SK-N-SH (cell line): ENCODE data around the gene NRCAM. TPM values are rescaled to one million over a fixed set of nuclear protein-coding genes. Genes with fewer than 3 reads are reported as not detected.
A peak's percentile ranks its signal among the peaks of the same experiment; 100 is the strongest.

Source experiments
- CTCF ChIA-PET: fragments of 300-600, 350-600 bp; formaldehyde crosslinking; extraction: SDS; loops from one replicate; lab custom pipeline; 2021; lab: Yijun Ruan, JAX
- POLR2A ChIA-PET: fragments of 350-600 bp; sonication (Branson Sonifier 250); formaldehyde crosslinking; extraction: SDS; loops from one replicate; lab custom pipeline; 2020; ENCODE audit warnings: antibody characterized with exemption, inconsistent platforms; lab: Yijun Ruan, JAX
- DNase-seq: peaks from one replicate; pipeline ENCODE4 v3.0.0; 2012
- H2AFZ ChIP-seq: fragments of 200-600 bp; sonication (generic); 2 replicates; pipeline ENCODE4 v1.8.1; 2016; ENCODE audit warnings: antibody characterized with exemption, mild to moderate bottlenecking, low read depth
- H3F3A ChIP-seq: fragments of 200-600 bp; sonication (generic); replicated peaks from 2 replicates; pipeline ENCODE3; 2016; ENCODE audit warnings: antibody characterized with exemption, mild to moderate bottlenecking; ENCODE audit not compliant: insufficient read depth
- H3K27ac ChIP-seq, 2 experiments: fragments of 200-500 bp in 1 of 2; fragments of 200-600 bp in 1 of 2; sonication (Bioruptor generic) in 1 of 2; sonication (generic), shearing (Covaris generic) in 1 of 2; 2 replicates each; pipeline versions ENCODE4 v1.5.1 to v1.6.1; 2014 to 2016; ENCODE audit warnings: low read depth in 2 of 2, inconsistent platforms in 1 of 2, low read length in 1 of 2, mild to moderate bottlenecking in 1 of 2, mixed read lengths in 1 of 2
- H3K27me3 ChIP-seq: fragments of 200-600 bp; sonication (generic), shearing (Covaris generic); 2 replicates; pipeline ENCODE4 v1.6.1; 2016; ENCODE audit warnings: mixed run types; ENCODE audit not compliant: insufficient read depth
- H3K36me3 ChIP-seq, 2 experiments: fragments of 200-500 bp in 1 of 2; fragments of 200-600 bp in 1 of 2; sonication (Bioruptor generic) in 1 of 2; sonication (generic) in 1 of 2; replicated peaks in 1 of 2; 2 replicates each; pipeline versions ENCODE3 to v1.5.1; 2014 to 2016; ENCODE audit warnings: low read length in 1 of 2, mild to moderate bottlenecking in 1 of 2; ENCODE audit not compliant: insufficient read depth in 2 of 2, control insufficient read depth in 1 of 2
- H3K4me1 ChIP-seq, 2 experiments: fragments of 200-500 bp in 1 of 2; fragments of 200-600 bp in 1 of 2; sonication (Bioruptor generic) in 1 of 2; sonication (generic), shearing (Covaris generic) in 1 of 2; 2 replicates each; pipeline versions ENCODE4 v1.5.1 to v1.6.1; 2014 to 2016; ENCODE audit warnings: low read depth in 1 of 2, low read length in 1 of 2, mixed run types in 1 of 2; ENCODE audit not compliant: insufficient read depth in 2 of 2, control insufficient read depth in 1 of 2
- H3K4me2 ChIP-seq: fragments of 200-600 bp; sonication (generic), shearing (Covaris generic); 2 replicates; pipeline ENCODE4 v1.6.1; 2017; ENCODE audit warnings: mixed run types
- H3K4me3 ChIP-seq, 2 experiments: fragments of 200-500 bp in 1 of 2; fragments of 200-600 bp in 1 of 2; sonication (Bioruptor generic) in 1 of 2; sonication (generic), shearing (Covaris generic) in 1 of 2; 2 replicates each; pipeline versions ENCODE4 v1.5.1 to v1.8.1; 2014 to 2016; ENCODE audit warnings: low read depth in 2 of 2, inconsistent platforms in 1 of 2, low read length in 1 of 2, mild to moderate bottlenecking in 1 of 2, mixed read lengths in 1 of 2, moderate library complexity in 1 of 2
- H3K79me2 ChIP-seq: fragments of 200-600 bp; sonication (generic); 2 replicates; pipeline ENCODE4 v1.8.1; 2017; ENCODE audit warnings: mild to moderate bottlenecking; ENCODE audit not compliant: insufficient read depth
- H3K9ac ChIP-seq: fragments of 200-600 bp; sonication (generic); 2 replicates; pipeline ENCODE4 v1.6.1; 2017; ENCODE audit warnings: mixed run types
- H3K9me2 ChIP-seq: fragments of 200-600 bp; sonication (generic); 2 replicates; pipeline ENCODE4 v1.6.1; 2017; ENCODE audit warnings: mixed run types
- H3K9me3 ChIP-seq: fragments of 200-600 bp; sonication (generic); 2 replicates; pipeline ENCODE4 v1.6.1; 2017; ENCODE audit warnings: mixed run types, mild to moderate bottlenecking, moderate library complexity
- H4K20me1 ChIP-seq: fragments of 200-600 bp; sonication (generic); 2 replicates; pipeline ENCODE4 v1.6.1; 2017; ENCODE audit warnings: mild to moderate bottlenecking, mixed run types; ENCODE audit not compliant: insufficient read depth
- ELF1 ChIP-seq: IDR thresholded peaks from 2 replicates; pipeline ENCODE4 v1.4.0; 2012
- EP300 ChIP-seq, 2 experiments: IDR thresholded peaks; 2 replicates each; pipeline versions ENCODE4 v1.4.0 to v1.6.1; 2012; ENCODE audit warnings: borderline replicate concordance in 1 of 2, low read depth in 1 of 2, low read length in 1 of 2
- FOSL2 ChIP-seq: IDR thresholded peaks from 2 replicates; pipeline ENCODE4 v1.4.0; 2012; ENCODE audit warnings: low read depth, mild to moderate bottlenecking, moderate library complexity, borderline replicate concordance
- FOXM1 ChIP-seq: IDR thresholded peaks from 2 replicates; pipeline ENCODE4 v1.4.0; 2012; ENCODE audit warnings: low read depth, mild to moderate bottlenecking
- MEF2A ChIP-seq: IDR thresholded peaks from 2 replicates; pipeline ENCODE4 v1.4.0; 2012; ENCODE audit warnings: low read depth, borderline replicate concordance
- POLR2AphosphoS5 ChIP-seq: IDR thresholded peaks from 2 replicates; pipeline ENCODE4 v1.6.1; 2012; ENCODE audit warnings: low read depth, low read length
- RXRA ChIP-seq: IDR thresholded peaks from 2 replicates; pipeline ENCODE4 v1.4.0; 2012; ENCODE audit warnings: low read depth, mild to moderate bottlenecking, borderline replicate concordance
- SIN3A ChIP-seq: IDR thresholded peaks from 2 replicates; pipeline ENCODE4 v1.6.1; 2012; ENCODE audit warnings: low read depth, mild to moderate bottlenecking, low read length, moderate library complexity, borderline replicate concordance
- TAF1 ChIP-seq: IDR thresholded peaks from 2 replicates; pipeline ENCODE4 v1.6.1; 2012; ENCODE audit warnings: low read depth, mild to moderate bottlenecking, low read length, moderate library complexity, borderline replicate concordance
- TCF12 ChIP-seq: IDR thresholded peaks from 2 replicates; pipeline ENCODE4 v1.4.0; 2012
- WGBS: methylation state at CpG from one replicate; pipeline ENCODE4 v1.1.6; 2017; ENCODE audit warnings: low lambda C conversion rate; 5-methylcytosine and 5-hydroxymethylcytosine counted together
- polyA plus RNA-seq, 3 experiments: library from polyadenylated mRNA; depleted of rRNA; stranded (reverse); fragments of >200 nt; gene quantifications; 2 replicates each; pipeline ENCODE4 v1.2.3, GENCODE V29; 2012
- TF ChIP-seq, protein P1 (sequence below): IDR thresholded peaks from 2 replicates; pipeline ENCODE4 v1.4.0; 2012; ENCODE audit warnings: low read depth
- TF ChIP-seq, protein P2 (sequence below): IDR thresholded peaks from 2 replicates; pipeline ENCODE4 v1.4.0; 2012; ENCODE audit warnings: low read depth, borderline replicate concordance
- TF ChIP-seq, protein P3 (sequence below): IDR thresholded peaks from 2 replicates; pipeline ENCODE4 v1.6.1; 2012; ENCODE audit warnings: mild to moderate bottlenecking, low read depth, low read length, moderate library complexity

The NRCAM gene
- polyA plus RNA-seq, 1 of the 3 experiments (the other 2 are of a cell fraction), result 1.1 TPM

DNA sequence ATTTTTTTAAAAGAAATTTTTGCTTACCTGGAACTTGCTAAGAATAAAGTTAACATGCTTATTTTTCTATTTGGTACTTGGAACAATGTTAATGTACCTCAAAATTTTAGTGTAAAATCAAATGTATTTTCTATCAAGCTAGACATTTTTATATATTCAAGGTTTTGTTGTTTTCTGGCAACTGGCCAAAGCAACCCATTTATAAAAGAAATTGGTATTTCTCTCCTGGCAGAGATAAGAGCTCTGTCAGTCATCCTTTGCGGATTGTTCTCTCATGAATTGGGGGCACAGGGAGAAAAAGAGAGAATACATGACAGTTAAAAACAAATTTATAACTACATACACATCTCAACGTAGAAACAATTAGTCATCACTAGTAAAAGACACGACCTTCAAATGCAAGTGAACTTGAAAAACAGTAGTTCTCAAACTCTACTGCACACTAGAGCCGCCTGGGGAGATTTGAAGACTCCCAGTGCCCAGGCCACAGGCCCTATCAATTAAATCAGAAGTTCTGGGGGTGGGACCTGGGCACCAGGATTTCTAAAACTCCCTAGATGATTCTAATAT is 173.7 kb downstream of the NRCAM start:
- Histone ChIP-seq H3K9me3 (no peaks in the 10 kb centered on the region), H3F3A (no peaks in the 10 kb centered on the region), H3K27ac (peak overlapping the region in 1 of 2 experiments; percentile 58; a peak in 1 of 4 replicates), H2AFZ (no peak overlapping the region), H3K27me3 (no peaks in the 10 kb centered on the region), H3K36me3 (peaks cover 0 to 3% of the 10 kb centered on the region in 2 experiments), H3K9ac (no peak overlapping the region), H3K4me1 (peaks cover 0 to 26% of the 10 kb centered on the region in 2 experiments; a peak in 3 of 4 replicates), H4K20me1 (no peaks in the 10 kb centered on the region), H3K9me2 (no peaks in the 10 kb centered on the region), H3K79me2 (no peaks in the 10 kb centered on the region), H3K4me2 (no peak overlapping the region), H3K4me3 (no peak overlapping the region)
- no peak for DNase-seq
- ChIA-PET POLR2A (no interaction called here), CTCF (interaction anchor here (0.9 to 2.5 kb wide), 3 partner anchors 16 to 178 kb away, joined by 4 to 11 read pairs (median 6); no protein-coding TSS in a partner anchor)
- WGBS, result 25% methylated on average over 4 of the region's 4 CpGs
- no peak for TF ChIP-seq FOSL2
- TF ChIP-seq TAF1, result no peak
- no peak for TF ChIP-seq EP300 (IDR thresholded peaks at IDR 0.05; ENCODE audit: borderline replicate concordance in 1 of 2, low read depth in 1 of 2, low read length in 1 of 2)
- TF ChIP-seq RXRA, result no peak
- no peak for TF ChIP-seq ELF1
- no peak for TF ChIP-seq FOXM1
- TF ChIP-seq, protein P1, sequence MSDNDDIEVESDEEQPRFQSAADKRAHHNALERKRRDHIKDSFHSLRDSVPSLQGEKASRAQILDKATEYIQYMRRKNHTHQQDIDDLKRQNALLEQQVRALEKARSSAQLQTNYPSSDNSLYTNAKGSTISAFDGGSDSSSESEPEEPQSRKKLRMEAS, result no peak
- TF ChIP-seq TCF12, result no peak
- TF ChIP-seq, protein P2, sequence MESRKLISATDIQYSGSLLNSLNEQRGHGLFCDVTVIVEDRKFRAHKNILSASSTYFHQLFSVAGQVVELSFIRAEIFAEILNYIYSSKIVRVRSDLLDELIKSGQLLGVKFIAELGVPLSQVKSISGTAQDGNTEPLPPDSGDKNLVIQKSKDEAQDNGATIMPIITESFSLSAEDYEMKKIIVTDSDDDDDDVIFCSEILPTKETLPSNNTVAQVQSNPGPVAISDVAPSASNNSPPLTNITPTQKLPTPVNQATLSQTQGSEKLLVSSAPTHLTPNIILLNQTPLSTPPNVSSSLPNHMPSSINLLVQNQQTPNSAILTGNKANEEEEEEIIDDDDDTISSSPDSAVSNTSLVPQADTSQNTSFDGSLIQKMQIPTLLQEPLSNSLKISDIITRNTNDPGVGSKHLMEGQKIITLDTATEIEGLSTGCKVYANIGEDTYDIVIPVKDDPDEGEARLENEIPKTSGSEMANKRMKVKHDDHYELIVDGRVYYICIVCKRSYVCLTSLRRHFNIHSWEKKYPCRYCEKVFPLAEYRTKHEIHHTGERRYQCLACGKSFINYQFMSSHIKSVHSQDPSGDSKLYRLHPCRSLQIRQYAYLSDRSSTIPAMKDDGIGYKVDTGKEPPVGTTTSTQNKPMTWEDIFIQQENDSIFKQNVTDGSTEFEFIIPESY, result no peak

DNA sequence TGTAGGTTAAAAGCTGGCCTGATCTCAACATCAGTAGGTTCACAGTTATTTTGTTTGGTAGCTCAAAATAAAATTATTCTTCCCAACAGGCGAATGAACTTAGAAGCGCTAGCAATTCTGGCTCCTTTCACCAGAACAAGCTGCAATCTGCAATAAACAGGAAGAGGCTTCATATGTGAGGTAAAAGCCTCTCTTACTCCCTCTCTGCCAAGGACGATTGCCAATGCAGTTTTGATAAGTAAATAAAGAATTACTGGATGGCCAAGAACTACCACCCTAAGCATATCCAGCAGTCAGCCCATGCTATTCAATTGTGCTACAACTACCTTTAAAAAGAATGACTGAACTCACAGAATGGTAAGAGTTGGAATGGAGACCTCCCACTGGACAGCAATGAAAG is 176.1 kb downstream of the NRCAM start:
- no peaks in the 10 kb centered on the region for H3K79me2 ChIP-seq
- H3K27ac ChIP-seq, result peak overlapping the region in 1 of 2 experiments; percentile 36; a peak in 2 of 4 replicates
- no peaks in the 10 kb centered on the region for H3K9me2 ChIP-seq
- H3K9me3 ChIP-seq, result no peaks in the 10 kb centered on the region
- H4K20me1 ChIP-seq, result no peaks in the 10 kb centered on the region
- no peak overlapping the region for H3K9ac ChIP-seq
- H3F3A ChIP-seq, result no peaks in the 10 kb centered on the region
- no peaks in the 10 kb centered on the region for H3K27me3 ChIP-seq
- no peaks in the 10 kb centered on the region for H3K36me3 ChIP-seq
- 32% methylated on average over 3 of the region's 3 CpGs for WGBS
- H3K4me3 ChIP-seq, result no peak overlapping the region
- H3K4me1 ChIP-seq, result peaks cover 0 to 26% of the 10 kb centered on the region in 2 experiments; a peak in 2 of 4 replicates
- POLR2A ChIA-PET, result no interaction called here
- DNase-seq, result no peak
- CTCF ChIA-PET, result interaction anchor here (1.4 to 1.6 kb wide), 4 partner anchors 12 to 182 kb away, joined by 3 to 4 read pairs (median 4); no protein-coding TSS in a partner anchor
- no peak overlapping the region for H3K4me2 ChIP-seq
- no peak overlapping the region for H2AFZ ChIP-seq
- TF ChIP-seq ELF1 (no peak), MEF2A (no peak), POLR2AphosphoS5 (no peak), SIN3A (no peak), FOXM1 (no peak), EP300 (IDR thresholded peaks at IDR 0.05; ENCODE audit: borderline replicate concordance in 1 of 2, low read depth in 1 of 2, low read length in 1 of 2) (no peak)
- TF ChIP-seq, protein P3, sequence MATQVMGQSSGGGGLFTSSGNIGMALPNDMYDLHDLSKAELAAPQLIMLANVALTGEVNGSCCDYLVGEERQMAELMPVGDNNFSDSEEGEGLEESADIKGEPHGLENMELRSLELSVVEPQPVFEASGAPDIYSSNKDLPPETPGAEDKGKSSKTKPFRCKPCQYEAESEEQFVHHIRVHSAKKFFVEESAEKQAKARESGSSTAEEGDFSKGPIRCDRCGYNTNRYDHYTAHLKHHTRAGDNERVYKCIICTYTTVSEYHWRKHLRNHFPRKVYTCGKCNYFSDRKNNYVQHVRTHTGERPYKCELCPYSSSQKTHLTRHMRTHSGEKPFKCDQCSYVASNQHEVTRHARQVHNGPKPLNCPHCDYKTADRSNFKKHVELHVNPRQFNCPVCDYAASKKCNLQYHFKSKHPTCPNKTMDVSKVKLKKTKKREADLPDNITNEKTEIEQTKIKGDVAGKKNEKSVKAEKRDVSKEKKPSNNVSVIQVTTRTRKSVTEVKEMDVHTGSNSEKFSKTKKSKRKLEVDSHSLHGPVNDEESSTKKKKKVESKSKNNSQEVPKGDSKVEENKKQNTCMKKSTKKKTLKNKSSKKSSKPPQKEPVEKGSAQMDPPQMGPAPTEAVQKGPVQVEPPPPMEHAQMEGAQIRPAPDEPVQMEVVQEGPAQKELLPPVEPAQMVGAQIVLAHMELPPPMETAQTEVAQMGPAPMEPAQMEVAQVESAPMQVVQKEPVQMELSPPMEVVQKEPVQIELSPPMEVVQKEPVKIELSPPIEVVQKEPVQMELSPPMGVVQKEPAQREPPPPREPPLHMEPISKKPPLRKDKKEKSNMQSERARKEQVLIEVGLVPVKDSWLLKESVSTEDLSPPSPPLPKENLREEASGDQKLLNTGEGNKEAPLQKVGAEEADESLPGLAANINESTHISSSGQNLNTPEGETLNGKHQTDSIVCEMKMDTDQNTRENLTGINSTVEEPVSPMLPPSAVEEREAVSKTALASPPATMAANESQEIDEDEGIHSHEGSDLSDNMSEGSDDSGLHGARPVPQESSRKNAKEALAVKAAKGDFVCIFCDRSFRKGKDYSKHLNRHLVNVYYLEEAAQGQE, result no peak
